ENCODE results near the gene NAT9. TPM values are rescaled to one million over a fixed set of nuclear protein-coding genes. Genes with fewer than 3 reads are reported as not detected.

NAT9 gene
- total RNA-seq, 1 donor from 2014 or later = 21.1 TPM

GRCh38 chr17:74752415-74752814 lies 23.7 kb downstream of the NAT9 start:
- ATAC-seq = no peak
- intact Hi-C loops (cut with micrococcal nuclease) = no loop called here
- no peak for DNase-seq

GRCh38 chr17:74750327-74751069 lies 25.6 kb downstream of the NAT9 start:
- intact Hi-C loops (cut with micrococcal nuclease) = no loop called here
- DNase-seq = no peak
- ATAC-seq = no peak

GRCh38 chr17:74750039-74750326 lies 26.2 kb downstream of the NAT9 start:
- ATAC-seq (no peak), DNase-seq (no peak)
- intact Hi-C loops (cut with micrococcal nuclease) = no loop called here

GRCh38 chr17:74749279-74750038 lies 26.7 kb downstream of the NAT9 start:
- ATAC-seq (peak; percentile 14), DNase-seq (peak; percentile 67)

GRCh38 chr17:74748529-74749278 lies 27.4 kb downstream of the NAT9 start, which contains the start of gene NHERF1:
NHERF1 (plus strand) TSS chr17:74748628; CDS start chr17:74748847, 219 bp downstream.
- intact Hi-C loops (cut with micrococcal nuclease) = no loop called here
- peak; percentile 98 for DNase-seq
- peak; percentile 96 for ATAC-seq

More at GRCh38 chr17:74749279-74750038, 26.7 kb downstream of the NAT9 start:
- intact Hi-C loops (cut with micrococcal nuclease) = no loop called here

- DNase-seq (no peak), ATAC-seq (no peak)
- intact Hi-C loops (cut with micrococcal nuclease) = no loop called here
Measured at GRCh38 chr17:74748279-74748528, 27.9 kb downstream of the NAT9 start.

- intact Hi-C loops (cut with micrococcal nuclease) = no loop called here
- peak; percentile 34 for DNase-seq
- ATAC-seq = no peak
Measured at GRCh38 chr17:74746922-74747321, 29.2 kb downstream of the NAT9 start.

- no peak for ATAC-seq
Measured at GRCh38 chr17:74746376-74746775, 29.8 kb downstream of the NAT9 start.

GRCh38 chr17:74745548-74746177 lies 30.5 kb downstream of the NAT9 start:
- intact Hi-C loops (cut with micrococcal nuclease) = no loop called here
- DNase-seq (no peak), ATAC-seq (no peak)

More at GRCh38 chr17:74746376-74746775, 29.8 kb downstream of the NAT9 start:
- DNase-seq = peak; percentile 23
- intact Hi-C loops (cut with micrococcal nuclease) = no loop called here

- peak; percentile 92 for DNase-seq
- peak; percentile 36 for ATAC-seq
- intact Hi-C loops (cut with micrococcal nuclease) = no loop called here
Measured at GRCh38 chr17:74744714-74745547, 31.2 kb downstream of the NAT9 start.

GRCh38 chr17:74744349-74744713 lies 31.8 kb downstream of the NAT9 start:
- DNase-seq (peak; percentile 14), ATAC-seq (no peak)
- intact Hi-C loops (cut with micrococcal nuclease) = no loop called here

GRCh38 chr17:74743755-74744154 lies 32.4 kb downstream of the NAT9 start:
- ATAC-seq (no peak), DNase-seq (no peak)
- intact Hi-C loops (cut with micrococcal nuclease) = no loop called here

- ATAC-seq = no peak
- intact Hi-C loops (cut with micrococcal nuclease) = no loop called here
- DNase-seq = no peak
Measured at GRCh38 chr17:74742978-74743545, 33.1 kb downstream of the NAT9 start.

GRCh38 chr17:74742153-74742515 lies 34.0 kb downstream of the NAT9 start:
- no peak for DNase-seq

GRCh38 chr17:74740641-74741387 lies 35.3 kb downstream of the NAT9 start:
- intact Hi-C loops (cut with micrococcal nuclease) = no loop called here
- DNase-seq (no peak), ATAC-seq (no peak)

More at GRCh38 chr17:74742153-74742515, 34.0 kb downstream of the NAT9 start:
- intact Hi-C loops (cut with micrococcal nuclease) = no loop called here
- no peak for ATAC-seq

- no peak for DNase-seq
- intact Hi-C loops (cut with micrococcal nuclease) = no loop called here
Measured at GRCh38 chr17:74740173-74740572, 36.0 kb downstream of the NAT9 start.

GRCh38 chr17:74739227-74739831 lies 36.8 kb downstream of the NAT9 start:
- intact Hi-C loops (cut with micrococcal nuclease) = no loop called here
- no peak for DNase-seq
- ATAC-seq = no peak

More at GRCh38 chr17:74740173-74740572, 36.0 kb downstream of the NAT9 start:
- ATAC-seq = no peak

Measured in left ventricle myocardium superior (tissue), 1 donor.